Upper lobe of left lung (tissue), 4 donors: ENCODE data around the gene STRBP.

ENCODE experiments used
- EP300 ChIP-seq, 4 donors: sonication (generic); formaldehyde crosslinking; IDR thresholded peaks; one replicate each; pipeline ENCODE4 v1.5.1; 2017; ENCODE audit warnings: antibody characterized with exemption in 4 of 4, control low read depth in 2 of 4
- POLR2A ChIP-seq, 4 donors: fragments of 450-650 bp; IDR thresholded peaks; one replicate each; pipeline ENCODE4 v1.5.1; 2016 to 2017; ENCODE audit warnings: antibody characterized with exemption in 4 of 4, mild to moderate bottlenecking in 2 of 4
- POLR2AphosphoS5 ChIP-seq, 2 donors: sonication (generic); formaldehyde crosslinking; IDR thresholded peaks; one replicate each; pipeline ENCODE4 v1.5.1; 2017; ENCODE audit warnings: antibody characterized with exemption in 2 of 2
- TF ChIP-seq, protein P1 (sequence below), 6 experiments: fragments of 450-650 bp in 4 of 6; fragments of 200-600 bp in 2 of 6; sonication (generic) in 2 of 6; IDR thresholded peaks; one replicate each; pipeline ENCODE4 v1.5.1; 2016 to 2019; ENCODE audit warnings: antibody characterized with exemption in 6 of 6

DNA sequence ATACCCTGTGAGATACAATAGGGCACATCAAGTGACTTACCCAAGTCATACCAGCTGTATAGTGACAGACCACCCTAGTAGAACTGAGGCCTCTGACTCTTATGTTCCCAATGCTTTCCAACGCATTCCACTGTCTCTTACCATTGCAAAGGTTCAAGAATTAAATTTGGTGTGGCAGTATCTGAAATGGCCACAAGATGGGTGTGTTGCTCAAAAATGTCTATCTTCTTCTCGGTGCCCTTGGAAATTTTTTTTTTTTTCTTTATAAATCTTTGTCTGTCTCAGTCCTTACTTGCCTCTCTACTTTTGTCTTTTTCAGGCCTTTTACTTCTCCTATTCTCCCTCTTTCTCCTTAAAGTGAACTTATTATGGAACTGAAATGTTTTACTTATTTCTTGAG is 186.6 kb downstream of the STRBP start:
- TF ChIP-seq POLR2A (IDR thresholded peaks at IDR 0.05) (no peak), EP300 (IDR thresholded peaks at IDR 0.05) (no peak), POLR2AphosphoS5 (IDR thresholded peaks at IDR 0.05) (no peak)
- TF ChIP-seq, protein P1, sequence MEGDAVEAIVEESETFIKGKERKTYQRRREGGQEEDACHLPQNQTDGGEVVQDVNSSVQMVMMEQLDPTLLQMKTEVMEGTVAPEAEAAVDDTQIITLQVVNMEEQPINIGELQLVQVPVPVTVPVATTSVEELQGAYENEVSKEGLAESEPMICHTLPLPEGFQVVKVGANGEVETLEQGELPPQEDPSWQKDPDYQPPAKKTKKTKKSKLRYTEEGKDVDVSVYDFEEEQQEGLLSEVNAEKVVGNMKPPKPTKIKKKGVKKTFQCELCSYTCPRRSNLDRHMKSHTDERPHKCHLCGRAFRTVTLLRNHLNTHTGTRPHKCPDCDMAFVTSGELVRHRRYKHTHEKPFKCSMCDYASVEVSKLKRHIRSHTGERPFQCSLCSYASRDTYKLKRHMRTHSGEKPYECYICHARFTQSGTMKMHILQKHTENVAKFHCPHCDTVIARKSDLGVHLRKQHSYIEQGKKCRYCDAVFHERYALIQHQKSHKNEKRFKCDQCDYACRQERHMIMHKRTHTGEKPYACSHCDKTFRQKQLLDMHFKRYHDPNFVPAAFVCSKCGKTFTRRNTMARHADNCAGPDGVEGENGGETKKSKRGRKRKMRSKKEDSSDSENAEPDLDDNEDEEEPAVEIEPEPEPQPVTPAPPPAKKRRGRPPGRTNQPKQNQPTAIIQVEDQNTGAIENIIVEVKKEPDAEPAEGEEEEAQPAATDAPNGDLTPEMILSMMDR (IDR thresholded peaks at IDR 0.05): peak; percentile 13 to 49 (median 36)
